PC-9 (cell line): Measurements from ENCODE around the gene NUCB2. TPM values are rescaled to one million over a fixed set of nuclear protein-coding genes. Genes with fewer than 3 reads are reported as not detected.

Source experiments
- BruUV-seq: library from RNA; stranded (reverse); fragments of 400-500 nt; replicated peaks from 2 replicates; lab custom pipeline; 2021; lab: Mats Ljungman, UMichigan
- CTCF ChIA-PET: fragments of 300-600 bp; sonication (Branson Sonifier 250); formaldehyde crosslinking; loops from one replicate; lab custom pipeline; 2022; ENCODE audit warnings: antibody characterized with exemption; lab: Charles Lee
- POLR2A ChIA-PET: fragments of 300-600 bp; sonication (Branson Sonifier 250); formaldehyde crosslinking; loops from one replicate; lab custom pipeline; 2022; ENCODE audit warnings: antibody characterized with exemption; ENCODE audit not compliant: unreplicated experiment; lab: Charles Lee
- DNase-seq, 2 experiments: peaks; one replicate each; pipeline versions ENCODE4 v3.0.0 to v3.0.0-alpha.2; 2015 to 2022; ENCODE audit warnings: mixed read lengths in 1 of 2
- H2AFZ ChIP-seq: fragments of 200-600 bp; sonication (generic); 2 replicates; pipeline ENCODE4 v1.8.1; 2017; ENCODE audit warnings: antibody characterized with exemption
- H3F3A ChIP-seq: fragments of 200-600 bp; sonication (generic); 2 replicates; pipeline ENCODE4 v1.8.1; 2017; ENCODE audit warnings: antibody characterized with exemption, mild to moderate bottlenecking, low read depth; ENCODE audit not compliant: insufficient read depth
- H3K27ac ChIP-seq: fragments of 200-600 bp; sonication (generic); 2 replicates; pipeline ENCODE4 v1.6.1; 2016; ENCODE audit warnings: mixed run types
- H3K27me3 ChIP-seq: fragments of 200-600 bp; sonication (generic); 2 replicates; pipeline ENCODE4 v1.6.1; 2016; ENCODE audit warnings: low read depth, mixed run types; ENCODE audit not compliant: insufficient read depth
- H3K36me3 ChIP-seq: fragments of 200-600 bp; sonication (generic); 2 replicates; pipeline ENCODE4 v1.6.1; 2016; ENCODE audit warnings: low read depth, mixed run types
- H3K4me1 ChIP-seq: fragments of 200-600 bp; sonication (generic); replicated peaks from 2 replicates; pipeline ENCODE4 v1.6.1; 2016; ENCODE audit warnings: mixed run types; ENCODE audit not compliant: insufficient read depth
- H3K4me2 ChIP-seq: fragments of 200-600 bp; sonication (generic); 2 replicates; pipeline ENCODE4 v1.6.1; 2017; ENCODE audit warnings: mixed run types
- H3K4me3 ChIP-seq: fragments of 200-600 bp; sonication (generic); 2 replicates; pipeline ENCODE4 v1.6.1; 2016; ENCODE audit warnings: mixed run types
- H3K79me2 ChIP-seq: fragments of 200-600 bp; sonication (generic); 2 replicates; pipeline ENCODE4 v1.6.1; 2017; ENCODE audit warnings: low read depth, mixed run types
- H3K9me2 ChIP-seq: fragments of 200-600 bp; sonication (generic); 2 replicates; pipeline ENCODE4 v1.8.1; 2017; ENCODE audit warnings: mild to moderate bottlenecking; ENCODE audit not compliant: insufficient read depth
- H3K9me3 ChIP-seq: fragments of 200-600 bp; sonication (generic); 2 replicates; pipeline ENCODE4 v1.8.1; 2016; ENCODE audit warnings: low read depth; ENCODE audit not compliant: insufficient read depth
- H4K20me1 ChIP-seq: fragments of 200-600 bp; sonication (generic); 2 replicates; pipeline ENCODE4 v1.8.1; 2017; ENCODE audit not compliant: insufficient read depth
- CTCF ChIP-seq: fragments of 200-600 bp; sonication (generic); conservative IDR thresholded peaks from 2 replicates; pipeline ENCODE4 v1.6.1; 2017; ENCODE audit warnings: mixed run types, antibody characterized with exemption, mild to moderate bottlenecking, moderate library complexity
- EZH2 ChIP-seq: fragments of 200-600 bp; sonication (generic); IDR thresholded peaks from 2 replicates; pipeline ENCODE4 v1.8.0; 2017; ENCODE audit warnings: antibody characterized with exemption, low read depth
- intact Hi-C: fragments of 100-400 bp; cut with micrococcal nuclease; formaldehyde crosslinking; loops from one replicate; pipeline ENCODE4 v1.10.0; 2022; ENCODE audit not compliant: unreplicated experiment
- total RNA-seq: library from RNA; stranded (reverse); gene quantifications from 2 replicates; pipeline ENCODE4 v1.2.3, GENCODE V29; 2021

NUCB2 gene
- total RNA-seq, 1 experiment from 2014 or later = 29.7 TPM

- ChIA-PET POLR2A (interaction anchor here (0.6 kb wide), 1 partner anchor 17 kb away, joined by 5 read pairs; no protein-coding TSS in a partner anchor), CTCF (interaction anchor here (0.7 kb wide), 1 partner anchor 192 kb away, joined by 20 read pairs; no protein-coding TSS in a partner anchor)
- BruUV-seq = no TSS peak
- Histone ChIP-seq H2AFZ (no peak overlapping the region), H4K20me1 (no peaks in the 10 kb centered on the region), H3K27ac (no peak overlapping the region), H3F3A (peaks cover 18% of the 10 kb centered on the region), H3K79me2 (no peaks in the 10 kb centered on the region), H3K27me3 (no peaks in the 10 kb centered on the region), H3K4me3 (no peak overlapping the region), H3K9me2 (no peaks in the 10 kb centered on the region), H3K36me3 (no peaks in the 10 kb centered on the region), H3K4me1 (no peaks in the 10 kb centered on the region), H3K4me2 (no peak overlapping the region), H3K9me3 (no peaks in the 10 kb centered on the region)
- no peak for DNase-seq
- TF ChIP-seq CTCF (no peak), EZH2 (no peak)
- intact Hi-C loops = no loop called here
Measured at GRCh38 chr11:17347676-17348075, 71.1 kb downstream of the NUCB2 start.

GRCh38 chr11:17350455-17351171, 74.1 kb downstream of the NUCB2 start:
- no peak for TF ChIP-seq EZH2
- no peak for TF ChIP-seq CTCF
- no TSS peak for BruUV-seq
- Histone ChIP-seq H3K4me3 (no peak overlapping the region), H3K4me2 (peak overlapping the region; percentile 84), H3F3A (peaks cover 30% of the 10 kb centered on the region), H3K27me3 (no peaks in the 10 kb centered on the region), H2AFZ (no peak overlapping the region), H4K20me1 (no peaks in the 10 kb centered on the region), H3K9me3 (no peaks in the 10 kb centered on the region), H3K36me3 (no peaks in the 10 kb centered on the region), H3K27ac (no peak overlapping the region), H3K79me2 (no peaks in the 10 kb centered on the region), H3K4me1 (0 out of 2 replicates have a peak, but pooled peaks cover 4% of the 10 kb centered on the region), H3K9me2 (no peaks in the 10 kb centered on the region)
- no peak for DNase-seq
- POLR2A ChIA-PET = no interaction called here
- intact Hi-C loops = loop anchor here (5.0 kb wide), 1 partner anchor 118 kb away; no protein-coding TSS in a partner anchor
- CTCF ChIA-PET = no interaction called here

- Histone ChIP-seq H3K36me3 (no peaks in the 10 kb centered on the region), H4K20me1 (no peaks in the 10 kb centered on the region), H3K79me2 (no peaks in the 10 kb centered on the region), H2AFZ (peak overlapping the region; percentile 98), H3F3A (peaks cover 30% of the 10 kb centered on the region), H3K4me1 (0 out of 2 replicates have a peak, but pooled peaks cover 4% of the 10 kb centered on the region), H3K27ac (no peak overlapping the region), H3K4me3 (peak overlapping the region; percentile 72), H3K4me2 (peak overlapping the region; percentile 84), H3K27me3 (no peaks in the 10 kb centered on the region), H3K9me2 (no peaks in the 10 kb centered on the region), H3K9me3 (no peaks in the 10 kb centered on the region)
- intact Hi-C loops = loop anchor here (5.0 kb wide), 1 partner anchor 119 kb away; no protein-coding TSS in a partner anchor
- TF ChIP-seq CTCF (peak; percentile 44; the same call in 1 of the 2 replicates), EZH2 (no peak)
- ChIA-PET POLR2A (no interaction called here), CTCF (no interaction called here)
- no TSS peak for BruUV-seq
- DNase-seq = no peak
Measured at GRCh38 chr11:17351172-17351509, 74.6 kb downstream of the NUCB2 start.
